PC-3 (cell line): ENCODE results near the gene EYS. TPM values are rescaled to one million over a fixed set of nuclear protein-coding genes. Genes with fewer than 3 reads are reported as not detected.

Experiments
- ATAC-seq: fragments of 200-7000 bp; cut with Tn5 transposase; 2 replicates; pipeline ENCODE4 v1.9.1; 2020; ENCODE audit warnings: mild to moderate bottlenecking, moderate library complexity
- BruUV-seq: library from RNA; stranded (reverse); fragments of 400-500 nt; replicated peaks from 2 replicates; lab custom pipeline; 2021; lab: Mats Ljungman, UMichigan
- CTCF ChIA-PET: fragments of 300-600 bp; sonication (Branson Sonifier 250); formaldehyde crosslinking; loops from one replicate; lab custom pipeline; 2022; ENCODE audit warnings: antibody characterized with exemption; lab: Charles Lee
- POLR2A ChIA-PET: fragments of 300-600 bp; sonication (Branson Sonifier 250); formaldehyde crosslinking; loops from one replicate; lab custom pipeline; 2022; ENCODE audit warnings: antibody characterized with exemption; ENCODE audit not compliant: unreplicated experiment; lab: Charles Lee
- DNase-seq: peaks from one replicate; pipeline ENCODE4 v3.0.0-alpha.2; 2015
- H2AFZ ChIP-seq: fragments of 300-600 bp; sonication (generic); 2 replicates; pipeline ENCODE4 v1.6.0; 2016; ENCODE audit warnings: antibody characterized with exemption, low read length
- H3F3A ChIP-seq: fragments of 300-600 bp; sonication (generic); one replicate; pipeline ENCODE4 v1.6.0; 2017; ENCODE audit warnings: antibody characterized with exemption, low read length, control low read depth, mild to moderate bottlenecking; ENCODE audit not compliant: unreplicated experiment
- H3K27ac ChIP-seq: fragments of 300-600 bp; sonication (generic); 2 replicates; pipeline ENCODE4 v1.5.1; 2016; ENCODE audit warnings: mild to moderate bottlenecking, low read length
- H3K27me3 ChIP-seq: fragments of 300-600 bp; sonication (generic); 2 replicates; pipeline ENCODE4 v1.6.1; 2016; ENCODE audit warnings: low read length, mixed read lengths
- H3K36me3 ChIP-seq: fragments of 300-600 bp; sonication (generic); 2 replicates; pipeline ENCODE4 v1.6.1; 2016; ENCODE audit warnings: low read depth, mixed run types, low read length, mixed read lengths
- H3K4me1 ChIP-seq: fragments of 300-600 bp; sonication (generic); 2 replicates; pipeline ENCODE4 v1.5.1; 2016; ENCODE audit warnings: low read length; ENCODE audit not compliant: insufficient read depth
- H3K4me2 ChIP-seq: fragments of 300-600 bp; sonication (generic); 2 replicates; pipeline ENCODE4 v1.6.0; 2016; ENCODE audit warnings: low read length
- H3K4me3 ChIP-seq: fragments of 300-600 bp; sonication (generic); 2 replicates; pipeline ENCODE4 v1.5.1; 2016; ENCODE audit warnings: mild to moderate bottlenecking, low read length, mixed read lengths
- H3K79me2 ChIP-seq: fragments of 300-600 bp; sonication (generic); 2 replicates; pipeline ENCODE4 v1.6.1; 2017; ENCODE audit warnings: low read length, mixed read lengths
- H3K9ac ChIP-seq: fragments of 300-600 bp; sonication (generic); 2 replicates; pipeline ENCODE4 v1.6.0; 2016; ENCODE audit warnings: mild to moderate bottlenecking, low read length
- H3K9me2 ChIP-seq: fragments of 300-600 bp; sonication (generic); replicated peaks from 2 replicates; pipeline ENCODE4 v1.6.1; 2016; ENCODE audit warnings: mixed run types, low read length, mixed read lengths
- H3K9me3 ChIP-seq: fragments of 300-600 bp; sonication (generic); 2 replicates; pipeline ENCODE4 v1.6.1; 2016; ENCODE audit warnings: low read length, mixed read lengths
- H4K20me1 ChIP-seq: fragments of 300-600 bp; sonication (generic); 2 replicates; pipeline ENCODE4 v1.6.1; 2016; ENCODE audit warnings: low read length, mixed read lengths
- EZH2 ChIP-seq: fragments of 300-600 bp; sonication (generic); IDR thresholded peaks from one replicate; pipeline ENCODE4 v1.6.1; 2017; ENCODE audit warnings: antibody characterized with exemption, mild to moderate bottlenecking, low read length; ENCODE audit not compliant: unreplicated experiment
- EZH2phosphoT487 ChIP-seq: fragments of 300-600 bp; sonication (generic); IDR thresholded peaks from 2 replicates; pipeline ENCODE4 v1.6.1; 2018; ENCODE audit warnings: mild to moderate bottlenecking, antibody characterized with exemption, low read length, borderline replicate concordance
- intact Hi-C: fragments of 100-400 bp; cut with micrococcal nuclease; formaldehyde crosslinking; loops from 2 replicates; pipeline ENCODE4 v1.9.0; 2023
- total RNA-seq: library from RNA; depleted of rRNA; stranded (reverse); fragments of >200 nt; gene quantifications from 2 replicates; pipeline ENCODE4 v1.2.3, GENCODE V29; 2014
- TF ChIP-seq, protein P1 (sequence below): fragments of 300-600 bp; sonication (generic); conservative IDR thresholded peaks from 2 replicates; pipeline ENCODE4 v1.5.1; 2017; ENCODE audit warnings: antibody characterized with exemption, low read depth, mild to moderate bottlenecking, low read length

EYS gene
- total RNA-seq, 1 experiment from 2014 or later, result 0.07 TPM

DNA sequence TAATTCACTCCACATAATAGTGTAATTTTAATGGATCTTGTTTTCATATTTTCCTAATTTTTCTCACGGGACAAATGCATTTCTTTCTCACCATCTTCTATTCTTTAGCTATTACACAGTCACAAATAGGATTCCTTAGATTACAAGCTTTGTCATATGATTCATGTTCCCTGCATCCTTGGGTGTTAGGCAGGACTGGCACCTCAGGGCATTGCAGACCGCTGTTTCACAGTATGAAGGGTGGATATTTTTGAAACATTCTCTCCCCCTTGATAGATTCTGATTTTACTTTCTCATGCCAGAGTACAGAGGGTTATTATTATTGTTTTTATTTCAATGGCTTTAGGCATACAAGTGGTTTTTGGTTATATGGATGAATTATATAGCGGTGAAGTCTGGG, 1469.0 kb downstream of the EYS start:
- Histone ChIP-seq H3K79me2 (no peaks in the 10 kb centered on the region), H3K36me3 (no peaks in the 10 kb centered on the region), H3F3A (no peaks in the 10 kb centered on the region), H3K9ac (no peak overlapping the region), H3K27me3 (no peaks in the 10 kb centered on the region), H3K4me2 (no peak overlapping the region), H3K4me3 (no peak overlapping the region), H4K20me1 (no peaks in the 10 kb centered on the region), H3K9me3 (no peaks in the 10 kb centered on the region), H2AFZ (no peak overlapping the region), H3K9me2 (no peaks in the 10 kb centered on the region), H3K27ac (no peak overlapping the region), H3K4me1 (peaks cover under 1% of the 10 kb centered on the region; the same call in 1 of the 2 replicates)
- no TSS peak for BruUV-seq
- ChIA-PET POLR2A (no interaction called here), CTCF (no interaction called here)
- DNase-seq (no peak), ATAC-seq (no peak)
- TF ChIP-seq EZH2phosphoT487 (no peak), EZH2 (no peak)
- TF ChIP-seq, protein P1, sequence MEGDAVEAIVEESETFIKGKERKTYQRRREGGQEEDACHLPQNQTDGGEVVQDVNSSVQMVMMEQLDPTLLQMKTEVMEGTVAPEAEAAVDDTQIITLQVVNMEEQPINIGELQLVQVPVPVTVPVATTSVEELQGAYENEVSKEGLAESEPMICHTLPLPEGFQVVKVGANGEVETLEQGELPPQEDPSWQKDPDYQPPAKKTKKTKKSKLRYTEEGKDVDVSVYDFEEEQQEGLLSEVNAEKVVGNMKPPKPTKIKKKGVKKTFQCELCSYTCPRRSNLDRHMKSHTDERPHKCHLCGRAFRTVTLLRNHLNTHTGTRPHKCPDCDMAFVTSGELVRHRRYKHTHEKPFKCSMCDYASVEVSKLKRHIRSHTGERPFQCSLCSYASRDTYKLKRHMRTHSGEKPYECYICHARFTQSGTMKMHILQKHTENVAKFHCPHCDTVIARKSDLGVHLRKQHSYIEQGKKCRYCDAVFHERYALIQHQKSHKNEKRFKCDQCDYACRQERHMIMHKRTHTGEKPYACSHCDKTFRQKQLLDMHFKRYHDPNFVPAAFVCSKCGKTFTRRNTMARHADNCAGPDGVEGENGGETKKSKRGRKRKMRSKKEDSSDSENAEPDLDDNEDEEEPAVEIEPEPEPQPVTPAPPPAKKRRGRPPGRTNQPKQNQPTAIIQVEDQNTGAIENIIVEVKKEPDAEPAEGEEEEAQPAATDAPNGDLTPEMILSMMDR, result no peak
- intact Hi-C loops, result no loop called here

DNA sequence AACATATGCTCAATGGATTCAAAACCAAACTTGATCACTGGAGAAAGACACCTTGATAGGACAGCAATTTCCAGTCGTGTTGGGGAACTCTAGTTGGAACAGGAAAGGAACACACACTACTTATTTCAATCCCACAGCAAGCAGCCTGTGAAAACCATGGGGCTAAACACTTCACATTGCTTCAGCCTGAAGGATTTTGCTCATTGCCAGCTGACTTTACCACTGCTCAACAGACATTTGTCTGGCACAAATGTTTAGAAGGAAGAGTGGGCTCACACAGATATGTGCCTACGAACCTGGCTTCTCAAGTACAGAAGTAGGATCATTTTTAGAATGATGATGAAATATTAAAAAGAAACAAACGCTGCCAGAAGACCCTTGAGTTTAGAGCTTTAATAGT, 1473.3 kb downstream of the EYS start:
- CTCF ChIA-PET, result no interaction called here
- intact Hi-C loops, result no loop called here
- H3K9me3 ChIP-seq, result no peaks in the 10 kb centered on the region
- no peaks in the 10 kb centered on the region for H3K9me2 ChIP-seq
- H3K4me1 ChIP-seq, result no peaks in the 10 kb centered on the region
- no peaks in the 10 kb centered on the region for H3F3A ChIP-seq
- no peak overlapping the region for H3K4me2 ChIP-seq
- H3K36me3 ChIP-seq, result no peaks in the 10 kb centered on the region
- peak overlapping the region; percentile 57 for H2AFZ ChIP-seq
- POLR2A ChIA-PET, result no interaction called here
- ATAC-seq (no peak), DNase-seq (no peak)
- H3K27me3 ChIP-seq, result no peaks in the 10 kb centered on the region
- BruUV-seq, result no TSS peak
- no peak overlapping the region for H3K9ac ChIP-seq
- no peak overlapping the region for H3K27ac ChIP-seq
- no peak overlapping the region for H3K4me3 ChIP-seq
- TF ChIP-seq, protein P1, result no peak
- no peak for TF ChIP-seq EZH2phosphoT487
- no peak for TF ChIP-seq EZH2
- no peaks in the 10 kb centered on the region for H3K79me2 ChIP-seq
- no peaks in the 10 kb centered on the region for H4K20me1 ChIP-seq

DNA sequence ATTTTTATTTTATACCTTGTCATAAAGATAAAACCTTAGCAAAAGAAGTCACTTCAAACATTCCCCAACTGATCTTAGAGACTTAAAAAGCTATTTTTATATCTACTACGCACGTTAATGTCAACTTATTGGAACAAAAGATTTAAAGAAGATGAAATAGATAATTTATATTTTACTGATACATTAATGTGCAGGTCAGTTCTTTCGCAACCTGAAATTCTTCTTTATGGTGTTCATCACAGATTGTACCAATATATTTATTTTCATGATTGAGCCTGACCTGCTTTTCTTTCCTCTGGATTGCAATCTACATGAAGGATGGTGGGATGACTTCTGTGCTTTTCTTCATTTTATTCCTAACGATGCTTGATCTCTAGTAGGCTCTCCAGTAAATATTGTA, 1475.1 kb downstream of the EYS start:
- POLR2A ChIA-PET, result no interaction called here
- Histone ChIP-seq H4K20me1 (no peaks in the 10 kb centered on the region), H3K9me3 (no peaks in the 10 kb centered on the region)

More for the DNA sequence above, 1475.1 kb downstream of the EYS start:
- TF ChIP-seq EZH2, result no peak
- TF ChIP-seq, protein P1, result no peak
- TF ChIP-seq EZH2phosphoT487, result no peak
- H3K27me3 ChIP-seq, result no peaks in the 10 kb centered on the region
- ATAC-seq, result no peak
- H3K4me2 ChIP-seq, result no peak overlapping the region
- H3K4me1 ChIP-seq, result no peaks in the 10 kb centered on the region
- no peak overlapping the region for H3K9ac ChIP-seq
- intact Hi-C loops, result no loop called here
- no peaks in the 10 kb centered on the region for H3K36me3 ChIP-seq
- CTCF ChIA-PET, result no interaction called here
- no peak overlapping the region for H3K27ac ChIP-seq
- DNase-seq, result no peak
- no peaks in the 10 kb centered on the region for H3K9me2 ChIP-seq
- BruUV-seq, result no TSS peak
- H3K79me2 ChIP-seq, result no peaks in the 10 kb centered on the region
- H3K4me3 ChIP-seq, result no peak overlapping the region
- H2AFZ ChIP-seq, result no peak overlapping the region
- H3F3A ChIP-seq, result no peaks in the 10 kb centered on the region
